HG02642 (cell line): ENCODE data around the gene ADAD2.

Experiments
- ATAC-seq: cut with Tn5 transposase; IDR thresholded peaks from one replicate; pipeline ENCODE4 v1.9.1; 2021; ENCODE audit warnings: mild to moderate bottlenecking; ENCODE audit not compliant: unreplicated experiment, poor library complexity

The ADAD2 gene

GRCh38 chr16:84190731-84191388 is at the start of gene ADAD2:
Gene ADAD2, plus strand, starts transcription at chr16:84191157. Its CDS starts 74 bp downstream, at chr16:84191231.
- no peak for ATAC-seq

DNA sequence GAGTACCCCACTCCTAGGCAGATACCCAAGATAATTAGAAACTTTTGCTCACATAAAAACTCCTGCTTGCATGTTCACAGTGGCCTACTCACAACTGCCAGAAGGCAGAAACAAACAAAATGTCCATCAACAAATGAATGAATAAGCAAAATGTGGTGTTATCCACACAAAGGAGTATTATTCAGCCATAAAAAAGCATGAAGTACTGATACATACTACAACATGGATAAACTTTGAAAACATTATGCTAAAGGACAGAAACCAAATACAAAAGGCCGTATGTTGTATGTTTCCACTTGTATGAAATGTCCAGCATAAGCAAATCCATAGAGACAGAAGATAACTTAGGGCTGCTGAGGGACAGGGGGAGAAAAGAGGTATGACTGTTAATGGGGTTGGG is 47.9 kb upstream of the ADAD2 start:
- ATAC-seq: no peak

DNA sequence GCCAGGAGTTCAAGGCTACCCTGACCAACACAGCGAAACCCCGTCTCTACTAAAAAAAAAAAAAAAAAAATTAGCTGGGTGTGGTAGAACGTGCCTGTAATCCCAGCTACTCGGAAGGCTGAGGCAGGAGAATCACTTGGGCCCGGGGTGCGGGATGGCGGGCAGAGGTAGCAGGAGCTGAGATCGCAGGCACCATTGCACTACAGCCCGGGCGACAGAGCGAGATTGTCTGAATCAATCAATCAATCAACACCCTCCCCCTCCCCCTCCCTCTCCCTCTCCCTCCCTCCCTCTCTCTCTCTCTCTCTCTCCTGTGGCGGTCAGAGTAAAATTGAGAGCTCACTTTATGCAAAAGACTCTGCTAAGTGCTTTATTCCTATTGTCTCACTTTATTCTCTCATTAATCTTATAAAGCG is 47.2 kb upstream of the ADAD2 start:
- ATAC-seq: no peak

- peak; percentile 11 for ATAC-seq
Measured at GRCh38 chr16:84144209-84144858, 46.6 kb upstream of the ADAD2 start.

GRCh38 chr16:84144859-84145639 is 45.9 kb upstream of the ADAD2 start, which contains the start of the genes DNAAF1 and HSDL1:
Gene DNAAF1, plus strand, starts transcription at chr16:84145308. Its CDS starts 133 bp downstream, at chr16:84145441.
Gene HSDL1, minus strand, starts transcription at chr16:84145177. Its CDS starts 13,856 bp downstream, at chr16:84131321.
- peak; percentile 85 for ATAC-seq

DNA sequence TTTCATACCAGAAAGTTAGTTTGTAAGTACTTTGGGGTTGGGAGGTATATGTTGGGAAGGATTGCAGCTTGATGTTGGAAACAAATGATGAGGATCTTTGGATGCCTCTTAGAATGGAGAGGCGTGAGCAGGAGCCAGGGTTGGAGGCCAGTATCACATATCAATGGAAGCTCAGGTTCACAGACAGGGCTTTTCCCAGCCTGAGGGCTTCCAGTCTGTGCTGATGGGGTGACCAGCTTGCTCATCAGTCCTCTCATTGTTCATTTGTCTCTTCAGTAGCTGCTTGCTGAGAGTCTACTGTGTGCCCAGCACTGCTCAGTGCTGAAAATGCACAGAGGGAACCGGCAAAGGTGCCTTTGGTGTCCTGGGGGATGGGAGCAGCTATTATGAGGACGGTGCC is 40.0 kb upstream of the ADAD2 start:
- ATAC-seq: no peak

- no peak for ATAC-seq
Measured at GRCh38 chr16:84153660-84154214, 37.2 kb upstream of the ADAD2 start.

DNA sequence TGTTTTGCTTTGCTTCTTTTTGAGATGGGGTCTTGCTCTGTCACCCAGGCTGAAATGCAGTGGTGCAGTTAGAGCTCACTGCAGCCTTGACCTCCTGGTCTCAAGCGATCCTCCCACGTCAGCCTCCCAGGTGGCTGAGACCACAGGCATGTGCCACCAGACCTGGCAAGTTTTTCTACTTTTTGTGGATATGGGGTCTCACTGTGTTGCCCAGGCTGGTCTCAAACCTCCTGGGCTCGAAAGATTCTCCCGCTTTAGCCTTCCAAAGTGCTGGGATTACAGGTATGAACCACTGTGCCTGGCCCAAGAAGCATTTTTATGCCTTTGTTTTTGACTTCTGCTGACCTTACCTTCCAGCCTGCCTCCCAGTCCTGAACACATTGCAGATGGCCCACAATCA is 35.7 kb upstream of the ADAD2 start:
- no peak for ATAC-seq

DNA sequence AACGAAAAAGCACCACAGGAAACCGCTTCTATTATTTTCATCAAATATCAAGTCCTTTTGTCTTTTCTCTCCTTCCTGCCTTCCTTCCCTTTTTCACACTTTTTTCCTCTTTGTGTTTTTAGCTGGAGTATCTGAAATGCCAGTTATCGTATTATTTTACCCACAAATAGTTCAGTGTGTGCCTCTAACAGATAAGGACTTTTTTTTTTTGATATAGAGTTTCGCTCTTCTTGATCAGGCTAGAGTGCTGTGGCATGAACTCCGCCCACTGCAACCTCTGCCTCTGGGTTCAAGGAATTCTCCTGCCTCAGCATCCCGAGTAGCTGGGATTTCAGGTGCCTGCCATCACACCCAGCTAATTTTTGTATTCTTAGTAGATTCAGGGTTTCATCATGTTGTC is 35.2 kb upstream of the ADAD2 start:
- ATAC-seq: no peak

DNA sequence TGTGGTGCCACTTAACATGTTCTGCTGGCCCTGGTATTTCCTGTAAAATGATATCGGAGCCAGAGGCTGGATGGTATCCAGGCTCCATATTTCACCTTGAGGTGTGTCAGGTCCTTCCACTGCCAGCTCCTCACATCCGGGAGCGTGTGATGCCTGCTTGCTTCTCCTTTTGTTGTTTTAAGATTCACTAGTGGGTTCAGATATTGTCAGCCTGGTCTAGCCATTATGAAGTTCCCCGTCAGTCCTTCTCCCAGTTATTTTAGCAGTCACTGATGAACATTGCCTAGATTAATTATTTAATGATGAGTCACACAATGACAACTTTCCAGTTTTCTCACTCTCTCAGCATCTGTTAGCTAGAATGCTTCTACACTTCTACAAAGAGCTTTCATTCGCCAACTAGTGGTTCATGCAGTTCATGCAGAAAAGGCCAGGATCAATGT is 34.6 kb upstream of the ADAD2 start:
- no peak for ATAC-seq

DNA sequence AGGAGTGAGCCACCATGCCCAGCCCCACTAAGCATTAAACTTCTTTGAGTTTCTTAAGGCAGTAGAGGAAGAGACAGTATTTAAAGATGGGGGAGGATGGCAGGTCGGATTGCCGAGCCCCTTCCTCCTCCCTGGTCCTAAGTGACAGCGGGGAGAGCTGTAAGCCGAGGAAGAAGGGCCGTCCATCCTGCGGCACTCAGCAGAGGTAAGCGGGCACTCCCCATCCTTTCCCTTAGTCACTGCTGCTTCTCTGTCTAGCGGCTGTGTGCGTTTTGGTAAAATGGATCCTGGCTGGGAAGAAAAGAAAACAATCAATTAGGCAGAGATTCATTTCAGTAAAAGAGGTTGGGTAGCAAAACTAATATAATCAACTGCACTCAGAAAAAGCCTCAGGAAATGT is 31.9 kb upstream of the ADAD2 start:
- ATAC-seq: no peak

GRCh38 chr16:84159800-84160199 is 31.2 kb upstream of the ADAD2 start:
- ATAC-seq: no peak

DNA sequence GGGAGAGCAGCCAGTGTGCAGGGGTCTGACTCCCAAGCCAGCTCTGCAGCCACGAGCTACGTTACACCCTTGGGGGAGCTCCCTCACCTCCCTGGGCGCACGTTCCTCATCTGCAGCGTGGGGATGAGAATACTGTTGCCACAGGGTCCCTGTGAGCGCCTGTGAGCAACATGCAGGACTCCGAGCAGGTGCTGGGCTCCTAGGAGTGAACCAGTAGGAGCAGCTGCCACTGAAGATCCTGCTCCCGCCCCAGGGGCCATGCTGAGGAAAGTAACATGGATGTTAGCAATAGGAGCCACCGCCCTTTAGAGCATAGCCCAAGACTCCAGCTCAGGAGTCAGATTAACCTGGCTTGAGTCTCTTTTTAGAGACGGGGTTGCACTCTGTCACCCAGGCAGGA is 29.9 kb upstream of the ADAD2 start:
- ATAC-seq: no peak

GRCh38 chr16:84161801-84162200 is 29.2 kb upstream of the ADAD2 start:
- ATAC-seq: no peak

GRCh38 chr16:84165746-84166145 is 25.2 kb upstream of the ADAD2 start:
- no peak for ATAC-seq

DNA sequence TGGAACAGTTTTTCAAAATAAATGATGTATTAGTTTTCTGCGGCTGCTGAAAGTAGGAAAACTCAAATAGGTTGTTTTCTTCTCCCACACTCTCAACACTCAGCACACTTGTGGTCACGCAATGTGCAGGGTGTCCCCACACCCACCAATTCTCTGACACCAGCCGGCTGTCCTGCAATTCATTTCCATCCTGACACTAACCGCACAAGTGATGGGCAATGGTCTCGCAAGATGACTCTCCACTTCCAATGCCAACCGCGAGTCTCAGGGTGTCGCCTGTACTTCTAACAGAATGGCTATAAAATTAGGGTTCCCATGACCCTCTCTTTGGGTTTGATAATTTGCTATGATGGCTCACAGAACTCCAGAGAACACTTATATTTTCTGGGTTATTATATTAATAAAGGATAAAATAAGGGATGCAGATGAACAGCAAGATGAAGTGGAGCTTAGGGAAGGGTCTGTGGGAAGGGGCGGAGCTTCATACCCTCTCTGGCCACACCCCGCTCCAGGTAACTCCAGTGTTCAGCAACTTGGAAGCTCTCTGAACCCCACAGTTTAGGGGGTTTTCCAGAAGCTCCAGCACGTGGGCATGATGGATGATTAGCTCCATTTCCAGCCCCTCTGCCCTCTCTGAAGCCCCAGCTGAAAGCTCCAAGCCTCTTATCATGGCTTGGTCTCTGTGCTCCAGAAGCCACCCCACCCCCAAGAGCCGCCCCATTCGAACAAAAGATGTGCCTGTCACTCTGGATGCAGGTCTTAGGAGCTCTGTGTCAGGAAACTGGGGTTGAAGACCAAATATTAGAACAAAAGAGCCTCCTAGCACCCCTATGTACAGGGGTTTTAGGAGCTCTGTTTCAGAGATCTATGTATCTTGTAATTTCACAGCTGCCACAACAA is 23.9 kb upstream of the ADAD2 start:
- ATAC-seq: no peak

GRCh38 chr16:84169765-84170310 is 21.1 kb upstream of the ADAD2 start:
- ATAC-seq: no peak

DNA sequence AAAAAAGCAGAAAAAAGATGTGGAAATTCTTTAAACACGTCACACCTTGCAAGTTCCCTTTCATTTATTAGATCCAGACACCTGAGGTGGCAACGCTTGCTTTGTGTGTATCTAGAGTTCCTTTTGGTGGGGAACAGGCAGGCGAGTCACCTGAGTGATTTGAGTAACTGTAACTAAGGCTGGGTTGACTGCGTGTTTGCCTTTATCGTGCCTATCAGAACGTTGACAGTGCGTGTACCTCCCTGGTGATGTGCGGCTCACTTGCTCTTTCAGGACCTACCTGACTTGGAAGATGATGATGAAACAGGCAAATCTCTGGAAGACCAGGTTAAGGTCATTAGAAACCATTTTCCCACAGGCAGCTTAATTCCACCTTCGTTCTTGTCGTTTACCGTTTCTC is 16.6 kb upstream of the ADAD2 start:
- no peak for ATAC-seq

- ATAC-seq: no peak
Measured at GRCh38 chr16:84175350-84176081, 15.4 kb upstream of the ADAD2 start.
